HG03469 (cell line): Measurements from ENCODE around the gene TMEM191C.
"Not testable (repeated sequence)": the region's sequence is repeated elsewhere in the genome, so short reads cannot be mapped to it uniquely, and the experiment has no call there.

Experiments used
- ATAC-seq: cut with Tn5 transposase; IDR thresholded peaks from one replicate; pipeline ENCODE4 v1.9.1; 2021; ENCODE audit warnings: mild to moderate bottlenecking, moderate library complexity, moderate number of reproducible peaks; ENCODE audit not compliant: unreplicated experiment

TMEM191C gene

DNA sequence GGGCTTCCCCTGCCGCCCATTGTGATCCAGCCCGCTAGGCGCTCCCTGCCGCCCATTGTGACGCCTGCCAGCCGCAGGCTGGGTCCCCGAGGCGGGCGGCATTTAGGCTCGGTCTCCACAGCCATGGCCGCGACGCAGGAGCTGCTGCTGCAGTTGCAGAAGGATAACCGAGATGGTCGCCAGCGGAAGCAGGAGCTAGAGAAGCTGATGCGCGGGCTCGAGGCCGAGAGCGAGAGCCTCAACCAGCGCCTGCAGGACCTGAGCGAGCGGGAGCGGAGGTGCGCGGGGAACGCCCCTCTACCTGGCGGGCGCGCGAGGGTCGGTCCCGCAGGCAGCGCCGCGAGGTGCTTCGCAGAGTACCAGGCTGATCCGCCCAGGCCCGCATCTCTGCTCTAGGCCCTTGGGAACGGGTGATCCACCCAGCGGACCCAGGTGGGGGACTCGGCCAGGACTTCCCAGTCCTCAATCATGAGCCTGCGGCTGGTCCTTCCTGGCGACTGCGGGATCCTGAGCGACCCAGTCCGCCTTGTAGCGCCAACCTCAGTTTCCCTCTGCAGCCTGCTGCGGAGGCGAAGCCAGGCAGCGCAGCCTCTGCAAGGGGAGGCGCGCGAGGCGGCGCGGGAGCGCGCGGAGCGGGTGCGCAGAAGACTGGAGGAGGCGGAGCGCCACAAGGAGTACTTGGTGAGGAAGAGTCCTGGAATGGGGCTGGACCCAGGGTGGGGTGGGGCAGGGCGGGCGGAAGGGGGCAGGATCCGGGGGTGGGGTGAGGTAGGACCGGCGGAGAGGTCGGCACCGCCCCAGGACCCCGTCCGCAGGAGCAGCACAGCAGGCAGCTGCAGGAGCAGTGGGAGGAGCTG lies at the start of gene TMEM191C:
Gene TMEM191C, plus strand, starts transcription at position 51 of the 857 bp plus-strand sequence. Its CDS starts 73 bp downstream, at position 124.
- peak; percentile 5 for ATAC-seq

DNA sequence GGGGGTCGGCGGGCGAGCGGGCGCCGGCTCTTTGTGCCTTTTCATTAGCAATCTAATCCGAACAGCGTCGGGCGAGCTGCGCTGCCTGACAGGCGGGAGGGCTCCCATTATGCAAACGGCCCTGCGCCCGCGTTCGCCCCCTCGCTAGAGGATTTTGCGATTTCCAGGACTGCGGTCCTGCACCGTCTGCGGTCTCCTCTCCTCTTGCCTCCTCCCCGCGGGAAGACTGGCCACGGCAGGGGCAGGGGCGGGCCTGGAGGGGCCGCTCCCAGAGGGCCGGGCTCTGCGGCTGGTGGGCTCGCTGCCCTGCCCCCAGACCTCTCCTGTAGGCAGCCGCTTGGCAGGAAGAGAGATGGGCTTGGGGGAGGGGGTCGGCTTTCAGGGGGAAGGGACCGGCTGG lies 49.3 kb upstream of the TMEM191C start:
- ATAC-seq, result not testable (repeated sequence)

DNA sequence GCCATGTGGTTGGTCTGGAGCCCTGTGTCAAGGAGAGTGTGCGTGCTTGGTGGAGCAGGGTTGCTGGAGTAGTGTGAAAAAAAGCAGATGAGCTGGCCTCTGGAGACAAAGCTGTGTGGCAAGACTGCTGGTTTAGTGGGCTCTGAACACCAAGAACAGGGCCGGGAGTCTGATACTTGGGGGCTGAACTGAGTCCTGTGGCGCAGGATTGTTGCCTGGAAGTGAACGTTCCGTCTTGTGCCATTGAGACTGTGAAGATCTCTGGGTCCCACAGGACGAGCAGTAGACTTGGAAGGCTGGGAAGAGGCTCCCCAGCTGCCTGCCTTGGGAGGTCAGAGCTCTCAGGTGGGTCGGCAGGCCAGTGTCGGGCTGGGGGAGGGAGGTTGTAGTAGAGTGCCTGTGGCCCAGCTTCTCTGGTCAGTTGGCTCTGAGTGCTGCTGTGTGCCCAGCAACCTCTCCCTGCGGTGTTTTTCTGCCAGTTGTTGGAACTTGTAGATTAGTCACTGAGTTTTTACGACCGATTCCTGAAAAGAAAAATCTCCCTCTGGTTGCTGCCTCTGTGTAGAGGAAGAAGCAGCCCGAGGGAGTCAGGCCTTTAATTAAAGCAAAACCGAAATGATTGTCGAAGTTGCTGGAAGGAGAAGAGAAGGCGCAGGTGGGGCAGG lies 48.1 kb upstream of the TMEM191C start:
- ATAC-seq, result not testable (repeated sequence)

DNA sequence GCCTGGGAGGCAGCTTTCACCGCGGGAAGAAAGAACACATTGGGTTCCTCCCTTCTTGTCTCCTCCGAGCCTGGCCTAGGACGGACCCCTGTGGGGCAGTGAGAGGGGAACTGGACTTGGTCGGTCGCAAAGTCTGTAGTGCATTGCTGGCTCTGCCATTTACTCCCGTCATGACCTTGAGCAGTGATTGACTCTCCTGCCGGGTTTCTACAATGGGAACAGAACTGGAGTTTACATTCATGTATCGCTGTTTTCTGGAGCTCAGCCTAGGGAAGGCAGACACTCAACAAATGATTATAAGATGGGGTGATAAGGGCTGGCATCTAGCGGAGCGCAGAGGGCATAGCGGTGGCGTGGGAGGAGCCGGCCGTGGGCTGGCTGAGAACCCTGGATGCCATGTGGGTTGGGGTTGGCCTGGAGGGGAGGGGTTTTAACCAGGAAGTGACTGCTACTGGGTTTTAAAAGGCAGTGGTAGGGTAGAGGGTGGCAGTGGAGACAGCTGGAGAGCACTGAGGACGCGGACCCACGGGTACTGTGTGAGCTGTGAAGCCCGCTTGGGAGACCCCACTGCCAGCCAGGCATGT lies 46.9 kb upstream of the TMEM191C start:
- ATAC-seq, result not testable (repeated sequence)

DNA sequence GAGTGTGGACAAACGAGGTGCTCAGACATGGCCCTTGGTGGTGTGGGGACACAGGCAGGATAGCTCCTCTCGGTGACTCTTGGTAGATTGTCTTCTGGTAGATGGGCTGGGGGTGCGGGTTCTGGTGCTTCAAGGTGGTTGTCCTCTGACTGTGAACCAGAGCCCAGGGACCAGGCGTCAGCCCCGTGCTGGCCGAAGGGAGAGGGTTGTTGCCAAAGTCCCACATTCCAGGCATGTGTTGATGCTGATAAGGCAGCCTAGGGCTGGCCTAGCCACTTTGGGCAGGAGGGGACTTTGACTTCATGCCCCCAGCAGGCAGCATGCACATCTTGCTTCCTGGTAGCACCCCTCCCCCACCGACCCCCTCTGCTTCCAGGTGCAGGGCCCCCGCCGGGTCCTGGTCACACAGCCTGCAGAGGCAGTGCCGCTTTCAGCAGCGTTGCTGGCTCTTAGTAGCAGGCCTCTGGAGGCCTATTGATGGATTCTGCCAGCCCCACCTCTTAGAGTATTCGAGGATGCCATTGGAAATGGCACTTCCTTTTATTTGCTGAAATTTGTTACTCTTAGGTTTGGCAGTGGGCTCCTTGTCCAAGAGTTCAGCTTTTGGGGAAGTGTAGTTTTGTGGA lies 43.0 kb upstream of the TMEM191C start:
- not testable (repeated sequence) for ATAC-seq

DNA sequence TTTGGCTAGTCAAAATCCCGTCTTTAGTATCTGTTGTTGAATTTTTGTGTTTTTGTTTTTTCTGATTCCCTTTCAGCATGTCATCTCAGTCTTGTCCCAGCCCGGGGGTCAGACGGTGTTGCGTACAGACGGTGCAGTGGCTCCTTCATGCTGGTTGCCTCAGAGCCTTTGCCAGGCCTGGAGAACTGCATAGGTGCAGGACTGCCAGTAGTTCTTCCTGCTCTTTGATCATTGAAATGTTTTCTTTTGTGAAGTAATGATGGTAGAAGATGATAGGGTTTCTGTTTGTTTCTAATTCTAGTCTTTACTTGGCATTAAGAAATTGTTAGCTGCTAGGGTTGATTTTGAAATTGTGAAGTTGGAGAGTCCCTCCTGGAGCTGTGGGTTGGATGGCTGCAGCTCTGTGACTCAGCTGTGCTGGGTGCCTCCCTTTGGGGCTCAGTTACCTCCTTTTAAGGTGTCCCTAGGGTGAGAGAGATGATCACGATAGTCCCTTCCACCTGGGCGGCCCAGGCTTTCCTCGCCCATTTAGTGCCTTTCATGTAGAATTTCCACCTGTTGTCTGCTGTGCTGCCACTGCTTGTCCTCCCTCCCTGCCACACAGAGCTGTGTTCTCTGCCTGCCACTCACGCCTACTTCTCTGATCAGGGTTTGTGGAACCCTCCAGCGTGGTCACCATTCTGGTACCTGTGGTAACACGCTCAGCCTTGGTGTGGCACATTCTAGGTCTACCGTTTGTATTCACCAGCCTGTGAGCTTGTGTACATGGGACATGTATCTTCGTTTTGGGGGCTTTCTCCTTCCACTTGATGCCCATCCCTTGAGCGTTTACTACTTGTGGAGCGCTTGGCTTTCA lies 32.6 kb upstream of the TMEM191C start:
- not testable (repeated sequence) for ATAC-seq

DNA sequence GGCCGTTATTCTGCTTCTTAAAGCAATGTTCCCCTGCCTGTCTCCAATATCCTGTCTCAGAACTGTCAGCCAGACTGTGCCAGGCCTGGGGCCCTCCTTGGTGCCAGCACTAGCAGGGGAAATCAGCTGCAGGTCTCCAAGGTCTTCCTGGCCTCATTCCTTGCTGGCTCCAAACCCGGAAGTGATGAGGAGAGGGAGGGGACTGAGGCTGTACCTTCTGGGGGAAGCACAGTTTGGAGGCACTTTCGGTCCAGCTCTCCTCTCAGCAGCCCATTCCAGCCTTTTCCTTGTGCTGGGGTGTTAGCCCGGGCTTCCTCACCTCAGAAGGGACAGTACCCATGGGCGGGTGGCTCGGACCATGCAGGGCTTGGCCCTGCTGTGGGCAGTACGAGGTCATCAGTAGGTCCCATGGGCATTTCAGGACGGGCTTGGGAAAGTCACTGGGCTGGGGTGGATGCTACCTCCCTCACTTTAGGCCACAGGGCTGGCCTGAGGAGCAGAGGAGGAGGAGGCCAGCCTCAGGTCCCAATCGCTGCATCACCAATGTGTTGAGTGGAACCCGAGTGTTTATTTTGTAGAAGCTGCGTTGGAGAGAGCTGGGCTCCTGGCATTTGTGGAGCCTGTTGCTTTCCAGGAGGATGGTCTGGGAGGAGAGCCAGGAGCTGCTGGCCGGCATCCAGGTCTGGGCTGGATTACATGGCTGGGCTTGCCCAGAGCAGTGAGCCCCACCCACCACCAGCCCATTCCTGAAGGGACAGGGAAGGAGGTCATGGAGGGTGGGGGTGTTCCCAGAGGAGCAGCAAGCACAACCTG lies 31.0 kb upstream of the TMEM191C start:
- ATAC-seq, result not testable (repeated sequence)

DNA sequence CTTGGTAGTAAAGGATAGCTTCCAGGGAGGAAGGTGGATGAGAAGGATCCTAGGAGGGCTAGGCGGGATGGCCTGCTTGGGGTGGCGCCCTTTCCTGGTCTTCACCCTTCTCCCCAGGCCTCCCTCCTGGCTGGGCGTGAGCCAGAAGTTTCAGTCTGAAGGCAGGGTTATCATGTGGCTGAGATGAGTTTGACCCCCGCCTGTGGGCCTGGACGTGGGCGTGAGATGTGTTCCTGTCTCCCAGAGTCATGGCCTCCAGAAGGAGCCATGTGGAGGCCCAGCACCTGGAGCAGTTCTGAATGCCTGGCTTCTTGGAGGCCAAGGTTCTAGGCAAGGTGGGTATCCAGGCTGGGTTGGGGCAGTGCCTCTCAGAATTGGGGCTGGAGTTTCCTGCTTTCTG lies 29.2 kb upstream of the TMEM191C start:
- not testable (repeated sequence) for ATAC-seq

DNA sequence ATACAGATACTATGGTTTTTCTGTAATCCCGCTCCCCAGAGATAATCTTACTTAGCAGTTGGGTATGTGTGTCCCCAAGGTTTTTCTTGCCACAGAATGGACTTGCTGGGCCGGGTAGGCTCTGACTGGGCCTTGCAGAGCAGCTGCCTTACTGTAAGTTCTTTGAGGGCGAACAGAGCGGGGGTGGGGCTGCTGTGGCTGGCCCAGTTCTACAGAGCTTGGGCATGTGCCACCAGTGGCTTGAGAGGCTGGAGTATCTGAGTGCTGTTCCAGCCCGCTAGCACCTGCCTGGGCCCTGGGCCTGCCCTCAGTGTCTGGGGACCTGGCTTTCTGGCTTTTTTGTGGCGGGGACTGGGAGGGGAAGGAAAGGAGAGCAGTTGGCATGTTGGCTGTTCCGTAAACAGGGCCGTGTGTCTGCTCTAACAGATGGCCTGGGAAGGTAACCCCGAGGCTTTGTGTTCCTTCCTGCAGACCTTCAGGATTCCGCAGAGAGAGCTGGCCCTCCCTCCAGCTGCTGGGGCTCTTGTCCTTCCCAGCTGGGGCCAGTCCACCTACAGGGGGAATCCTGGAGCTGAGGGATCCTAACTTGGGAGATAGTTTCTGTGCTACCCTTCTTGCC lies 27.1 kb upstream of the TMEM191C start:
- ATAC-seq, result not testable (repeated sequence)

DNA sequence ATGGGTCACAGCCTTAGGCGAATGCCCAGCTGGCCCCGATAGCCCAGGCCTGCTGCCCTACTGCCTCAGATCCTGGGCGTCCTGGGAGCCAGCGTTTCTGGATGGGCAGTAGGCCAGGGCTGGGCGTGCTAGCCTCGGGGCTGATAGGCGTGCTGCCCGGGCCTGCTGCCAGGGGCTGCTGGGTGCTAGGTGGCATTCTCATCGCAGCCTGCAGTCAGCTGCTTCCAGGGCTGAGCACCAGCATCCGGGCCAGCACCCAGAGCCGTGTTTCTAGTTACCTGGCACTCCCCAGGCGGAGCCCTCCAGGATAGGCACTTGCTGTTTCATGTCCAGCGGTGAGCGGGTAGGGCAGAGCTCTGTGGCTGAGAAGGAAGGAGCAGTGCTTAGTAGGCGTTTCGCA lies 26.5 kb upstream of the TMEM191C start:
- ATAC-seq, result not testable (repeated sequence)

DNA sequence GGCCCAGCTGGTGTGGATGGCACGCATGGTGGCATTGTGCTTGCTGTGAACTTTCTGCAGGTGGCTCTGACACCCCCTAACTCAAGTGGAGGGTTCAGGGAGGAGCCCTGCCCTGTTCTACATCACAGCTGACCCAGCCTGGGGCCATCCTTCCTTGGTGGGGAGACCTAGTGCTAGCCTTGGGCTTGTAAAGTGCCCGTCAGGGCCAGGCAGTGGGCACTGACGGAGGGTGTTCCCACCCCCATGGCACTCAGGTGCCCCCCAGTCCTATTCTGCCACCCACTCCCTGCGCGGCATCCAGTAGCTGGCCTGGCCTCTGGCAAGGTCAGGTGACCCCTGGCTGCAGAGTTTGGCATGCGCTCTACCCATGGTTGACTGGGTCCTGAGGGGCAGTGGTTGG lies 26.0 kb upstream of the TMEM191C start:
- ATAC-seq, result not testable (repeated sequence)

DNA sequence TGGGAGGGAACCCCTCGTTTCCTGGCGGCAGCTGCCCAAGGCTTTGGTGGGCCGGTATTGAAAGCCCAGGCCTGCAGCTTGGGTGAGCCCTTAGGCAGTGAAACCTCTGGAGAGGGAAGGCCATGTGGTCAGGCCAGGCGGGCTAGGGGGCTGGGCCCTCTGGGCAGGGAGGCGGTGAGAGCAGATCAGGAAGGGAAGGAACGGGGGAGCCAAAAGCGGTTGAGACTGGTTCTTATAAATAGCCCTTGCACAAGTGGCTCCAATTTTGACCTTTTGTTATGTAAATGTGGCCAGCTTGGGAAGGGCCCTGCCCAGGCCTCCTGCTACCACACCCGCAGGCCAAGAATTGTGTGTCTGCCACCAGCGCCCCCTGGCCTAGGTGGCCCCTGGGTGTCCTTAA lies 25.1 kb upstream of the TMEM191C start:
- not testable (repeated sequence) for ATAC-seq

DNA sequence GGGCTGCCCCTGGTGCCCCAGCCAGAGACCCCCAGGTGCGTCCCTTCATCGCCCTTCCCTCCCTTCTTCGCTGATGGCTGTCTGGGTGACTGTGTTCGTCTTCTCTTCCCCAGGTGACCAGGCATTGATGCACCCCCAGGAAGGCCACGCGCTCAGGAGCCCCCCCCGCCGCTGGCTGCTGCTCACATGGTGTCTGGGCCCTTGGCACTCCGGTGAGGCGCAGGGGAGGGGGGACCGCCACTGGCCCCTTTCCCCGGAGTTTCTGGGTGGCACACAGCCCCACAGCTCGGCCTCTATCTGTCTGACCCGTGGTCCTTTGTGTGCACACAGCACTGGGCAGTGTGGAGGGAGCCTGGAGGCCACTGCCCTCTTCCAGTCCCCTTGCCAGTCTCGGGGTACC lies 24.5 kb upstream of the TMEM191C start:
- not testable (repeated sequence) for ATAC-seq

DNA sequence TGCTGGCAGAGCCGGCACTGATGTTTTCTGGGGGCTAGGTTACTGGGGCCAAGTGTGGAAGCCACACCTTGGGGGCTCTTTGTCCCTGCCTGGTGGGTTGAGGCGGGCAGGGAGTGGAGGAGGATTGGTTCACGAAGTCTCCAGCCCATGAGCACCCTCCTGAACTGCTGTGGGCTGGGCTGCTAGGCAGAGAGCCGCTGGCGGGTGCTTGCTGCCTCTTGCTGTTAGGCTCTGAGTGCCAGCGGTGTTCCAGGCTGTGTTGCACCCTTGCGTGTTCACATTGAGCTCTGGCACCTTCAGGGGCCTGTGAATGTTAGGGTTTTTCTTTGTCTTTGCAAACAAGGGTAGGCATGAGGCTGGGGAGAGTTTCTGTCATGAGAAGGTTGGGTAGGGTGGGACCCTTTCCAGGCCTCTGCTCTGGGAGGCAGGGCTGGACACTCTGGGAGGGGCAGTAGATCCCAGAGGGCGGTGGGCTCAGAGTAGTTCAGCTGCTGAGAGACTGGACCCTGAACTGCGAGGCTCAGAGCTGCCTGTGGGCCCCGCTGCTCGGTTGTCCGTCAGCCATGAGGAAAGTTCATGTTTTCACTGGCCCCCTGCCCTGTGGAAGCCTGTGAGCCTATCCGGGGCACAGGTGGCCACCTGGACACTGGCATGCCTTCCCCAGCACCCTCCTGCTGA lies 24.0 kb upstream of the TMEM191C start:
- no peak for ATAC-seq

DNA sequence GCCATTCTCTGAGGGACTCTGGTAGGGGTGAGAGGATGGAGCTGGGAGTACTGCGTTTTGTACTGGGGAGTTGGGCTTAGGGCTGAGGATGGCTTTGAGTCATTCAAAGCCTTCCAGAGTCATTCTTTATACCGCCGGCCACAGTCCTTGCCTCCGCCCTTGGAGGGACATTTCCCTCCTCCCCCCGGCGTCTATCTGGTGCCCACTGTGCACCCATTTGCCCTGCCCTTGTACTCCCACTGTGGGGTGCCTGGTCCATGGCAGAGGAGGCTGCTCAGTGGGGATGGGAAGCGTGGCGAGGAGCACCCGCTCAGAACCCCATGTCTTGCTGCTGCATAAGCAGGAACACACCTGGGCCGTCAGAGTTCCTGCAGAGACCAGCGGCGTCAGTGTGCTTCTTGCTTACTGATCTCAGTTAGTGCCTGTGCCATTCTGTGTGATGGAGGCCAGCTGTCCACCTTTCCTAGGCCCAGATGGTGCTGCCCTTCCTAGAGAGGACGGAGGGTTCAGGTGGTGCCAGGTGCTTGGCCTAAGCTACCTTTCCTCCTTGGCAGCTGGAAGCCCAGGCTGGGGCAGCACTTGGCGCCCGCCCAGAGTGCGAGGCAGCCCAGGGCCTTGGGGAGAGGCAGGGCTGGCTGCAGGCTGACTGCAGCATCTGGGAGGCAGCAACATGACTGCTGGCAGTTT lies 23.3 kb upstream of the TMEM191C start:
- ATAC-seq, result no peak

DNA sequence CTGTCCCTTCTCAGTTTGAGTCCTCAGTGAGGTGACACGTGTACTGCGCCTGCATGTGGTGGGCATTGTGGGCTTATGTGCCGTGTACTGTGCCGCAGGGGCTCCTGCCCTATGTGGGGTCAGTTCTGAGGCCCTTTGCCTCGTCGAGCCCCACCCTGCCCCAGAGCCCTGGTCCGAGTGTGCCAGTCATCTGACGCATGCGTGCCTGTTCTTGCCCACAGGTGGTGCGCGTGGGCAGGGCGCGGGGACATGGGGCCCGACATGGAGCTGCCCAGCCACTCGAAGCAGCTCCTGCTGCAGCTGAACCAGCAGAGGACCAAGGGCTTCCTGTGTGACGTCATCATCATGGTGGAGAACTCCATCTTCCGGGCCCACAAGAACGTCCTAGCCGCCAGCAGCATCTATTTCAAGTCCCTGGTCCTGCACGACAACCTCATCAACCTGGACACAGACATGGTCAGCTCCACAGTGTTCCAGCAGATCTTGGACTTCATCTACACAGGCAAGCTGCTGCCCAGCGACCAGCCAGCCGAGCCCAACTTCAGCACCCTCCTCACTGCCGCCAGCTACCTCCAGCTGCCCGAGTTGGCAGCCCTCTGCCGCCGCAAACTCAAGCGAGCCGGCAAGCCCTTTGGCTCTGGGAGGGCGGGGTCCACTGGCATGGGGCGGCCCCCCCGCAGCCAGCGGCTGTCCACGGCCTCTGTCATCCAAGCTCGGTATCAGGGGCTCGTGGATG lies 22.3 kb upstream of the TMEM191C start:
- ATAC-seq, result no peak

DNA sequence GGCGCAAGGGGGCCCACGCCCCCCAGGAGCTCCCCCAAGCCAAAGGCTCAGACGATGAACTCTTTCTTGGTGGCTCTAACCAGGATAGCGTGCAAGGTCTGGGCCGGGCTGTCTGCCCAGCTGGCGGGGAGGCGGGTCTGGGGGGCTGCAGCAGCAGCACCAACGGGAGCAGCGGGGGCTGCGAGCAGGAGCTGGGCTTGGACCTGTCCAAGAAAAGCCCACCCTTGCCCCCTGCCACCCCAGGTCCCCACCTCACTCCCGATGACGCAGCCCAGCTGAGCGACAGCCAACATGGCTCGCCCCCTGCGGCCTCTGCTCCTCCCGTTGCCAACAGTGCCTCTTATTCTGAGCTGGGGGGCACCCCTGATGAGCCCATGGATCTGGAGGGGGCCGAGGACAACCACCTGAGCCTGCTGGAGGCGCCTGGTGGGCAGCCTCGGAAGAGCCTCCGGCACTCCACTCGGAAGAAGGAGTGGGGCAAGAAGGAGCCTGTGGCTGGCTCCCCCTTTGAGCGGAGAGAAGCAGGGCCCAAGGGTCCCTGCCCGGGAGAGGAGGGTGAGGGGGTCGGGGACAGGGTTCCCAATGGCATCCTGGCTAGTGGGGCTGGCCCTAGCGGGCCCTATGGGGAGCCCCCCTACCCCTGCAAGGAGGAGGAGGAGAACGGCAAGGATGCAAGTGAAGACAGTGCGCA lies 21.6 kb upstream of the TMEM191C start:
- ATAC-seq, result no peak
